HG03108 (cell line): ENCODE results near the gene KLHL36.
"Not testable (repeated sequence)": the region's sequence is repeated elsewhere in the genome, so short reads cannot be mapped to it uniquely, and the experiment has no call there.

Experiments used
- ATAC-seq: cut with Tn5 transposase; IDR thresholded peaks from one replicate; pipeline ENCODE4 v1.9.1; 2021; ENCODE audit warnings: moderate library complexity; ENCODE audit not compliant: unreplicated experiment

Gene KLHL36

DNA sequence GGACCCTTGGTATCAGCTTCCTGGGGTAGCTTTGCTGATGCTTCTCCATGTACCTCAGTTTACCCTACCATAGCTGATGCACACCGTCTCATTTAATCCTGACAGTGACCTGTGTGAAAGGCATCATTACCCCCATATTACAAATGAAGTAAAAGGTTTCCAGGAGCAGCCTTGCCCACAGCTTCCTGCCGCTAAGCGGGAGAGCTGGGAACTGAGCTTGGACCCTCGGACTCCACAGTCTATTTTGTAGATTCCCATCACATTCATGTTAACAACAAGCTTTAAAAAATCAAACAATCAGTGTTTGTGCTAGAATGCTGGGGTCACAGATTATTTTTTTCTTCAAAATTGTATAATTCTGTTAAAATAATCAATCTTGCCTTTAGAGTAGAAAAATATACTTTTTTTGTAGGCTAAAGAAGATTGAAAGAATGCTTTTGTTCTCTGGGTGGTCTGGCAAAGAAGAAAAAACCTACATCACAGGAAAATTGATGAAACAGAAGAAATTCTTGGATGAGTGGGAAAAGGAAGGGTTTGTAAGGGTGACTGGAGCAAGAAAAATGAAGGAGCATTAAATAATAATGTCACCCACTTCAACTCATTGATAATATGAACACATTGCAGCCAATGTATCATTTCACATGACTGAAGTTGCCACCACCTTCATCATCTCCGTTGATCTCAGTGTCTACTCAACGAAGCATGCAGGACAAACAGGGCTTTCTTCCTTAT lies 41.9 kb downstream of the KLHL36 start:
- ATAC-seq, result no peak

DNA sequence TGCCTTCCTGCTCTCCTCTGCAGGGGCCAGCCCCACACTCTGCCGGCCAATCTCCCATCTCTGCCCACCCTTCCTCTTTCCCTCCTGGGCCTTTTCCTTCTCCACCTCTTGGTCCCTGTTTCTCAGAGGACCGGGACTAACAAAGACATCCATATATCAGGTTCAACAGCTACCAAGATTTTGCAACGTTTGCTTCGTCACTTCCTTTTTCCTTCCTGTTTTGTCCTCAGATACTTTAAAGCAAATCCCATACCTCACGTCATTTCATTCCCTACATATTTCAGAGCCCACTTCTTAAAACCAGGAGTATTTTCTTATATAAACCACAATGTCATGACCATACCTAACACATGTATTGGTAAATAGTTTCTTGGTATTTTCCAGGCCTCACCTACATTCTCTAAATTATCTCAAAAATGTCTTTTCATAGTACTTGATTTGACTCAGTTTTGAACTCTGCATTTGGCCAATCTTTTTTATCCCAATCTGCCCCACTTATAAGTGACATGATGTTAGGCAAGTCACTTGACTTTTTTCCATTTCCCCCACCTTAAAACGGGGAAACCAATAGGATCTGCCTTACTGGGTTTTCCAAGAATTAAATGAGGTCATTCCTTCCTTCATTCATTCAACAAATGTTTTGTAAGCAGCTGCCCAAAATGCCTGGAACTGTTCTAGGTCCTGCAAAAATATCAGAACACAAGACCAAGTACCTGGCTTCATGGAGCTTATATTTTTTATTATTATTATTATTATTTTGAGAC lies 44.3 kb downstream of the KLHL36 start:
- no peak for ATAC-seq

DNA sequence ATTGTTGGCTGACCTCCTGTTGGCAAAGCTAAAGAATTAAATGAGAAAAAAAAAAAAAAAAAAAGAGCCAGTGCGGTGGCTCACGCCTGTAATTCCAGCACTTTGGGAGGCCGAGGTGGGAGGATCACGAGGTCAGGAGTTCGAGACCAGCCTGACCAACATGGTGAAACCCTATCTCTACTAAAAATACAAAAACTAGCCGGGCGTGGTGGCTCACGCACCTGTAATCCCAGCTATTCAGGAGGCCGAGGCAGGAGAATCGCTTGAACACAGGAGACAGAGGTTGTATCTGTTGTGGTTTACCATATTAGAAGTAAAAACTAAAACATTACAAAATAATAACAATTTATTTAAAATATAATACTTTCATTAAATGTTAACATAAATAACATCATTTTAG lies 45.6 kb downstream of the KLHL36 start:
- not testable (repeated sequence) for ATAC-seq

DNA sequence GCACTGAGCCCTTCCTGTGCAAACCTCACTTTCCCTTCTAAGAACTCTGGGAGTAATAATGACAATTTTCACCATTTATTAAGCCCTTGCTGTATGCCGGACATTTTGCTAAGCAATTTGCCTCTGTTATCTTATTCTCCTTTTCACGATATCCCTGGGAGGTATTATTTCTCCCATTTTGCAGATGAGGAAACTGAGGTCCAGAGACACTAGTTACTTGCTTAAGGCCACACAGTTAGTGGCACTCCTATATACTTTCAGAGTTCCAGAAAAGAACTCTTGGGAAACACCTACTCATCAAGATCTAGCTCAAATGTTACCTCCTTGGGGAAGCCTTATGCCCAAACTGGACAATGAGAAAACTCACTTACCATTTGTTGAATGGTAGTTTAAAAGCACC lies 46.7 kb downstream of the KLHL36 start:
- no peak for ATAC-seq

DNA sequence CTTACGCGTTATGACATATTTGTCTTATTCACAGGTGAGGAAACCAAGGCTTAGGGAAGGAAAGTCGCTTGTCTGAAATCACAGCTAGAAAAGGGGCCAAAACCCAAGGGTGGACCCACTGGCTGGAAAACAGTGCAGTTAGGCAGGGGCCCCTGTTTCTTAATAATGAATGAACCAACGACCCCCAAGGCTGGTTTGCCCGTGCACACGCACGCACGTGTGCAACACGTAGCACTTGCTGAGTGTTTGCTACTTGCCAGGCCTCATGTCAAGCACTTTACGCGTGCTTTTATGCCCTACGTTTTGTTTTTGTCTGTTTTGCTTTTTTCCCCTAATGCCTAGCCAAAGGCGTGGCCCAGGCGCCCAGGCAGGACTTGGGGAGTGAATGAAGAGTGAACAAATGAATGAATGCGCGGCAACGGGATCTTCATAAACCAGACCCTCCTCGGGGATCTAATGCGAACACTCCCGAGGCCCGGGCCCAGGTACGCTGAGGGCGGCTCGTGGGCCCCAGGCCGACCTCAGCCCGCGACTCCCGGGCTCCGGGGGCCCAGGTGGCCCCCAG lies 50.9 kb downstream of the KLHL36 start:
- ATAC-seq, result no peak

DNA sequence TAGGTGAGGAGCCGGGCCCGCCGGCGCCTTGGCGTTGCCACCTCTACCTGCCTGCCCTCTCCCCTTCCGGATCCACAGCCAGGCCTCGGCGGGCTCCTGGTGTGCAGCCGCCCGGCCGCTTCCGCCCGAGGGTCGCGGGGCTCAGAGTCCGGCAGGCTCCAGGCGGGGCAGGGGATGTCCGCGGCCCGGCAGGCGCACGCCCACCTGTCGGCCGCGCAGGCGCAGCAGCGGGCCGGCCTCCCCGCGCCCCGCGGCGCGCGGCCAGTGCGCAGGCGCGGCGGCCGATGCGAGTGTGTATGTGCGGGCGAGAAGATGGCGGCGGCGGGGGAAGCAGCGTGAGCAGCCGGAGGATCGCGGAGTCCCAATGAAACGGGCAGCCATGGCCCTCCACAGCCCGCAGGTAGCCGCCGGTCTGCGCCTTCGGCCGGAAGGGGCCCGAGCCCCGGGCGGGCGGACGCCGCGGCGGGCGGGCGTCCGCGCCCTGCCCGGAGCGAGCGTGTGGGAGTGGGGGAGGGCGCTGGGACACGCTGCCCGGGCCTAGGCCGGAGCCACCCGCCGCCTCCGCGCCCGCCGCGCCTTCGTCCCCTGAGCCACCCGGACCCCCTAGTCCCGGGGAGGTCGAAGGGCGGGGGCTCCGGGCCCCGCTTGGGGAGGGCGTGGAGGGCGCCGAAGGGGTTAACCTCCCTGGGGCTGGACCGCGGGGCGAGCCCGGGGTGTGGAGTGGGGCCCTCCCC lies 51.6 kb downstream of the KLHL36 start, which contains the start of gene USP10:
Gene USP10, plus strand, starts transcription at position 289 of the 734 bp plus-strand sequence. Its CDS starts 91 bp downstream, at position 380.
- peak; percentile 74 for ATAC-seq

DNA sequence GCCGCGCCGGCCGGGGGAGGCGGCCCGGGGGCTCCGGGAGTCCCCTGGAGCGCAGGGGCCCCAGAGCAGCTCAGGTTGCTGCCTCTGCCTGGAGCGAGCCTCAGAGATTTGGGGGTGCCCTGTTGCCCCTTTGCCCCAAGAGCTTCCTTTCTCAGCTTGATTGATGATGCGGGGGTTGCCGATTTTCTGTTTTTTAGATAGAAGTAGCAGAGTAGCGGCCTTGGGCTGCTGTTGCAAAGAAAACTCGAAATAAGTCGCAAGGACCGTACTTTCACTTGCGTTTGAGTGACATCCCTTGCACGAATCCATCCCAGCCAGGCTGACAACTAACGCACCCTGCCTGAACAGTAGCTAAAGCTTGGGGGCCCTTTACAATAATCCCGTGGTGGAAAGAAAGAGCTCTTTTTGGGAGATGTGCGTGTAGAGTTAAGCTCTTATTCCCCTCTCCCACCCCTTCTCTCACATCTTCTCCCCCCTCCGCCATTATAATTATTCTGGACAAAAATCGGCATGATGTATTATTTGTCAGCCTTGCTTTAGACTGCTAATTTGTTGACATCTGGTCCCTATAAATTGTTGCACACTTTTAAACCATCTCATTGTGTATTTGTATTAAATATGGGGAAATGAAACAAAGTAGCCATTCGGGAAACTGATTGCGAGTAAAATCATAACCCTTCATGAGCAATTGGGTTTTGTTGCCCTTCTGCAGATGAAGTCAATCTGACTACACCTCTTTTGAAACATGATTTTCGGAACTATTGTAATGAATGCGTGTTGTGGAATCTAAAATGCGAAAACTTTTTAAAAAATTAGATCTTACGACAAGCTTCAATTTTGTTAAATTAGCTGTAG lies 52.4 kb downstream of the KLHL36 start:
- peak; percentile 24 for ATAC-seq

DNA sequence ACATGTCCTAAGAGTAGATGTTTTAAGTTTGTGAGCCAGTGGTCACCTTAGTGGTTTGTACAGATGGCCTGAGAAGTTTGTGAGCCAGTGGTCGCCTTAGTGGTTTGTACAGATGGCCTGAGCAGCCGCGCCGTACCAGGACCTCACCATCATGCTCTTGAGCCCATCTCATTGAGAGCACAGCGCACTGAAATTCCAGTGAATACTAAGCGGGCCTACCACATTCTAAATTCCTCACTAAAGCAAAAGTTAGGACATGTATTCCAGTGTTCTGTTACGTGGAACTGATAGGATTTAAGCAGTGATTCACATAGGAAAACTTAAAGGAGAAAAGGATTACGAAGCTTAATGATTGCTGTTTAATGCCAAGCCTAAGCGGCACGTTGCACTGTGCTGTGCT lies 55.4 kb downstream of the KLHL36 start:
- ATAC-seq, result no peak

DNA sequence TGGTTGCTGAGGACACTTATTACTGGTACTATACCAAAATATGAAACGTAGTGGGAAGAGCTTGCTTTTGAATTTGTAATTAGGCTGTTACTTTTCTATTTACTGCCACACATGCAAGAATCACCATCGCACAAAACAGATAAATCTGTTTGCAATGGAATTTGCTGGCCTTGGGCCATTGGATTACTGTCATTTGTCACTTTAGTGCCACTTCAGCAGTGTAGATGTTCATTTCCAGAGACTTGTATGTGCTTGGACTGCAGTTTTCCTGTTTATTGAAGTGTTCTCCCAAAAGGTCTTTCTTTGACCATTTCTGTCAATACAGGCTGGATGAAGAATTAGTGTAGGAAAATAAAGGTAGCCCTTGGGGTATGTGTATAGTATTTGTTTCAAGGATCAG lies 55.9 kb downstream of the KLHL36 start:
- no peak for ATAC-seq

DNA sequence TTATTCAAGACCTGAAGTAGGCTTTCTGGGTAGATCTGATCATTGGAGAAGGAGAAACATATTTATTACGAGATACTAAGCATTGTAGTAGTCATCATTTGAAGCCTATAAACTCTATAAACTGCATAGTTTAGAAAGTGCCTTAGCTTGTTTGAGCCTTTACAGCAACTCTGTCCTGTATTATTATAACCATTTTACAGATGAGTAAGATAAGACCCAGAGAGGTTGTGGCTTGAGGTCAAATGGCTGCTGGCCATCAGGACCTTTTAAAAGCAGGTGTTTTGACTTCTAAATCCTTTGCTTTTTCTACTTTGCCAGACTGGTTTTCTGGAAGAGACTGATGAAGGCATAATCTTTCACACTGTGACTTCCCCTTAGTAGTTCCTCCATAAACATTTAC lies 58.5 kb downstream of the KLHL36 start:
- ATAC-seq, result no peak

DNA sequence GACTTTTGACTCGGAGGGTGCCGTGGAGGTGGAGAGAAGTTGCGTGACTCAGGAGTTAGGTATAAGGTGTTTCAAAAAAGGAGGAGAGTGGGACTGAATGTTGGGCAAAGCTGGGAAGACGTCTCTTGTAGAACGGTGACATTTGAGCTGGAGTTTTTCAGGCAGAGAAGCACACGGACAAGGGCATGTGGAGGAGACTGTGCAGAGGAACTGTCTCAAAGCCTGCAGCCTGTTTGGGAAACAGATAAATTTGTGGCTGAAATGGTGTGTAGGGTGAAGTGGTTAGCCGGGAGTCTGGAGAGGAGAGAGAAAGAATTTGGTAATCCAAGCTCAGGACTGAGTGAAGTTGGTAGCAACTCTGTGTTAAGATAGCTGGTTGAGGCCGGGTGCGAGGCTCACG lies 61.3 kb downstream of the KLHL36 start:
- ATAC-seq, result no peak

DNA sequence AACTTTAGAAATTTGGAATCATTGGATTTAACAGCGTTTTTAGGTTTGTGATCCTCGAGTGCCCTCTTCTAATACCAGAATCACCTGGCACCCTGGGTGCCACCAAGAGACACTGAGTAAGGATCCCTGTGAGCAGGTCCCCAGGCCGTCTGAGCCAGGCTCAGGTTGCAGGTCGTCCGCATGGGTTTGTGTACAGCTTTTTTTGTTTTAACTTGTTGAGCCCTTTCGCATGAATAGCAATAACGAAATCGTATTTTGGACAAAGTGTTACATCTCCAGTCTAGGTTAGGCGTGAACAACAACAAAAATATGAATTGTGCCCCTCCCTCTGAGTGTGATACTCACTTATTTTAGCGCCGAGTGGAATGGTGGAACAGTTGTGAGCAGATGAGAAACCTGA lies 62.4 kb downstream of the KLHL36 start:
- ATAC-seq, result no peak
